Fibroblast of skin of left quadriceps (primary cell): ENCODE measurements around the gene STXBP6.
A peak's percentile ranks its signal among the peaks of the same experiment; 100 is the strongest.

ENCODE experiments used
- DNase-seq, 2 experiments: peaks; one replicate each; pipeline ENCODE4 v3.0.0-alpha.2; 2013; ENCODE audit warnings: low read depth in 2 of 2

STXBP6 gene

GRCh38 chr14:24831677-24832076 lies 218.3 kb downstream of the STXBP6 start:
- no peak for DNase-seq

- DNase-seq = no peak
Measured at GRCh38 chr14:24829862-24830261, 220.1 kb downstream of the STXBP6 start.

- DNase-seq = no peak
Measured at GRCh38 chr14:24828486-24828885, 221.5 kb downstream of the STXBP6 start.

- DNase-seq = no peak
Measured at GRCh38 chr14:24826390-24826789, 223.6 kb downstream of the STXBP6 start.

GRCh38 chr14:24820616-24821015 lies 229.3 kb downstream of the STXBP6 start:
- no peak for DNase-seq

- DNase-seq = no peak
Measured at GRCh38 chr14:24818823-24819341, 231.1 kb downstream of the STXBP6 start.

- DNase-seq = no peak
Measured at GRCh38 chr14:24818058-24818822, 231.7 kb downstream of the STXBP6 start.

GRCh38 chr14:24817212-24818057 lies 232.5 kb downstream of the STXBP6 start:
- no peak for DNase-seq

- DNase-seq = no peak
Measured at GRCh38 chr14:24816929-24817211, 233.1 kb downstream of the STXBP6 start.

- no peak for DNase-seq
Measured at GRCh38 chr14:24816011-24816928, 233.7 kb downstream of the STXBP6 start.

- no peak for DNase-seq
Measured at GRCh38 chr14:24815543-24815942, 234.4 kb downstream of the STXBP6 start.

GRCh38 chr14:24814944-24815343 lies 235.0 kb downstream of the STXBP6 start:
- DNase-seq = no peak

GRCh38 chr14:24814346-24814745 lies 235.6 kb downstream of the STXBP6 start:
- no peak for DNase-seq

- DNase-seq = no peak
Measured at GRCh38 chr14:24813819-24814259, 236.1 kb downstream of the STXBP6 start.

GRCh38 chr14:24813089-24813815 lies 236.7 kb downstream of the STXBP6 start:
- DNase-seq = no peak

GRCh38 chr14:24809135-24809534 lies 240.8 kb downstream of the STXBP6 start:
- no peak for DNase-seq

GRCh38 chr14:24808412-24808811 lies 241.5 kb downstream of the STXBP6 start:
- no peak for DNase-seq

- DNase-seq = peak; percentile 19 to 20
Measured at GRCh38 chr14:24806061-24806678, 243.8 kb downstream of the STXBP6 start.

GRCh38 chr14:24804552-24805212 lies 245.3 kb downstream of the STXBP6 start:
- DNase-seq = no peak

GRCh38 chr14:24803933-24804494 lies 245.9 kb downstream of the STXBP6 start:
- no peak for DNase-seq
